ENCODE data around the gene OXER1. TPM values are rescaled to one million over a fixed set of nuclear protein-coding genes. Genes with fewer than 3 reads are reported as not detected.

The OXER1 gene
- total and polyA plus RNA-seq, 7 donors: 0.33 to 3.0 (median 1.3) TPM; not detected in 1

DNA sequence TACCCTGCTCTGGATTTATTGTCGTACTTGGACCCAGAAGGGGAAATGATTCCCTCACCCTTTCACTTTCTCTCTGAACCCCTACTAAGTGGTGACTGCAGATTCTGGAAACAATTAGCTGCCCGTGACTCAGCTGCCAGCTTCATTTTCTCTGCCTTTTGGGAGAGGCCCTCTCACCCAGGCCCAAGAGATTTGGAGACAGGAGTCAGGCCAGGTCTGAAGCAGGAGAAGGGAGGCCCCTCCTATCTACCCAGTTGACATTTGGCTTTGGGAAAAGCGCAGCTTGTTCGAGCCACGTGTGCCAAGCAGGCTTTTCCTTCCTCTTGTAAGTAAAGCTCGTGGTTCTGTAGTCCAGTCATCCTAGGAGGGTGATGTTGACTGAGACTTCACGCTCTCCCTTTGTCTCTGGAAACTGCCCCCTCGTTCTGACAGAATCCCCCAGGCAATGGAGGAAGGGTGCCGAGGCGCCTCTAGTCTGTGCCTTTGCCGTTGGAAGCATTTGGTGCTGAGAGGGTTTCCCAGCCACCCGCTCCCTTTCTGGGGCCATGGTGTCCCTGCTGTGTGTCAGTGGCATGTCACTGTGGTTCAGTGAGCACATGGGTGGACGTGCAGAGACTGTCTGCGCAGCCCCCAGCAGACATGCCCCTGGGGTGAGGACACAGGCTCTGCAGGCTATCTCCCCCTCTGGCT is 8.6 kb downstream of the OXER1 start:
- Histone ChIP-seq H3K27me3 (no peaks in the 10 kb centered on the region), H3K9me3 (no peaks in the 10 kb centered on the region), H3K36me3 (peaks cover 0 to 8% (median 0%) of the 10 kb centered on the region in 4 donors), H3K4me1 (peaks cover 0 to 19% (median 12%) of the 10 kb centered on the region in 4 donors), H3K27ac (no peak overlapping the region), H3K4me3 (no peak overlapping the region)
- TF ChIP-seq POLR2AphosphoS5 (IDR thresholded peaks at IDR 0.05): no peak
- TF ChIP-seq POLR2A (IDR thresholded peaks at IDR 0.05): no peak
- TF ChIP-seq, protein P1, sequence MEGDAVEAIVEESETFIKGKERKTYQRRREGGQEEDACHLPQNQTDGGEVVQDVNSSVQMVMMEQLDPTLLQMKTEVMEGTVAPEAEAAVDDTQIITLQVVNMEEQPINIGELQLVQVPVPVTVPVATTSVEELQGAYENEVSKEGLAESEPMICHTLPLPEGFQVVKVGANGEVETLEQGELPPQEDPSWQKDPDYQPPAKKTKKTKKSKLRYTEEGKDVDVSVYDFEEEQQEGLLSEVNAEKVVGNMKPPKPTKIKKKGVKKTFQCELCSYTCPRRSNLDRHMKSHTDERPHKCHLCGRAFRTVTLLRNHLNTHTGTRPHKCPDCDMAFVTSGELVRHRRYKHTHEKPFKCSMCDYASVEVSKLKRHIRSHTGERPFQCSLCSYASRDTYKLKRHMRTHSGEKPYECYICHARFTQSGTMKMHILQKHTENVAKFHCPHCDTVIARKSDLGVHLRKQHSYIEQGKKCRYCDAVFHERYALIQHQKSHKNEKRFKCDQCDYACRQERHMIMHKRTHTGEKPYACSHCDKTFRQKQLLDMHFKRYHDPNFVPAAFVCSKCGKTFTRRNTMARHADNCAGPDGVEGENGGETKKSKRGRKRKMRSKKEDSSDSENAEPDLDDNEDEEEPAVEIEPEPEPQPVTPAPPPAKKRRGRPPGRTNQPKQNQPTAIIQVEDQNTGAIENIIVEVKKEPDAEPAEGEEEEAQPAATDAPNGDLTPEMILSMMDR (IDR thresholded peaks at IDR 0.05): no peak
- no peak for TF ChIP-seq EP300 (IDR thresholded peaks at IDR 0.05)
- intact Hi-C loops (cut with DNase I): no loop called here
- no peak for DNase-seq
- 75 to 88% methylated on average over 14 of the region's 14 CpGs for WGBS, 2 donors

DNA sequence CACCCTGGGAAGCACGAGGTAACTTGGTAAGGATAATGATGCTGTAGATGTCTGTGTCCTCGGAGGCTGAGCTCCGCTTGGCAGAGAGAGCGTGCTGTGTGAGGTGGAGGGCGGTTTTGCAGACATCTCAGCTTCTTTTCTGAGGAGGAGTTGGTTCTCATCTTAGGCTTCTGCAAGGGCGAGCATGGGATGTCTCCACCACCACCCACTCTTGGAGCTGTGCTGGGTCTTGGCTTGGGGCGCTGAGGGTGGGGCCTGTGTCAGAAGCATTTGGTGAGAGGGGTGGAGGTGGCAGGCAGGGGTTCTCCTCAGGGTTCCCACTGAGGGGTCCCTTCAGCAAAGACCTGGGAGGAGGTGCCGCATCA is 9.2 kb downstream of the OXER1 start:
- intact Hi-C loops (cut with DNase I): no loop called here

DNA sequence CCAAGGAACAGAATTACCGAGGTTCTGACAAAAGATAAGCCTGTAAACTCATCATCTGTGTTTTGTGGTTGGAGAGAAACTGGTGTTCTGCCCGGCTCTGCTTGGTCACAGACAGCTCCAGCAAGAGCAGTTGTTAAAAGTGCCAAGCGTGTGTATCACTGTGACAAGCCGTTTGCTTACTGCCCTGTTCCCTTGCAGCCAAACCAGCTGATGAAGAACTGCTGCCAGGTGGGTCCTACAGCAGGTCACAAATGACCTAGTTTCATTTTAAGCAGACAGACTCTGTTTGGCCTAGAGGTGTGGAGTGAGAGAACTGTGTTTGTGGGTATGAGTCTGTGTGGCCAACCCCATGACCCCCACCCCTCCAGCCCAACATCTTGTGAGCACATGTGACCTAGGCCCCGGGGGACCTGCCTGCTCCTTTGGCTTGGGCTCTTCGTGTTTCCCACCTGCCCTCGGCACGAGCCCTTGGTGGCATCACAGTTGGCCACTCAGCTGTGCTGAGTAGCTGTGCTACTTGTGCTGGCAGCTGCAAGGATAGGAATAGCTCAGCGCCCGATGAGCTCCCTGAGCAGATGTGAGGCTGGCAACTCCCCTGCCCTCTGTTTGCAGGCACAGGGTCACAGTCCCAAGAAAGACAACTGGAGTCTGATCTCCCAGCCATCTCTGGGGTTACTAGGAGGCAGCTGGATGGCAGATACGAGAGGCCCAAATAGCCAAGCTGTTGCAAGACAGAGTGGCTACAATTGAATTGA is 9.7 kb downstream of the OXER1 start:
- 56 to 87% methylated on average over 11 of the region's 11 CpGs for WGBS, 2 donors
- DNase-seq: no peak
- H3K27ac ChIP-seq: peak overlapping the region in 1 of 4 donors; percentile 9

More for the DNA sequence above, 9.2 kb downstream of the OXER1 start:
- Histone ChIP-seq H3K4me1 (peaks cover 0 to 19% (median 12%) of the 10 kb centered on the region in 4 donors), H3K9me3 (no peaks in the 10 kb centered on the region), H3K27me3 (no peaks in the 10 kb centered on the region), H3K27ac (peak overlapping the region in 1 of 4 donors; percentile 9), H3K4me3 (no peak overlapping the region), H3K36me3 (peaks cover 0 to 8% (median 0%) of the 10 kb centered on the region in 4 donors)
- WGBS, 2 donors: 86 to 89% methylated on average over 8 of the region's 8 CpGs
- DNase-seq: no peak
- TF ChIP-seq EP300 (IDR thresholded peaks at IDR 0.05) (no peak), POLR2A (IDR thresholded peaks at IDR 0.05) (no peak), POLR2AphosphoS5 (IDR thresholded peaks at IDR 0.05) (no peak)
- TF ChIP-seq, protein P1 (IDR thresholded peaks at IDR 0.05): no peak

DNA sequence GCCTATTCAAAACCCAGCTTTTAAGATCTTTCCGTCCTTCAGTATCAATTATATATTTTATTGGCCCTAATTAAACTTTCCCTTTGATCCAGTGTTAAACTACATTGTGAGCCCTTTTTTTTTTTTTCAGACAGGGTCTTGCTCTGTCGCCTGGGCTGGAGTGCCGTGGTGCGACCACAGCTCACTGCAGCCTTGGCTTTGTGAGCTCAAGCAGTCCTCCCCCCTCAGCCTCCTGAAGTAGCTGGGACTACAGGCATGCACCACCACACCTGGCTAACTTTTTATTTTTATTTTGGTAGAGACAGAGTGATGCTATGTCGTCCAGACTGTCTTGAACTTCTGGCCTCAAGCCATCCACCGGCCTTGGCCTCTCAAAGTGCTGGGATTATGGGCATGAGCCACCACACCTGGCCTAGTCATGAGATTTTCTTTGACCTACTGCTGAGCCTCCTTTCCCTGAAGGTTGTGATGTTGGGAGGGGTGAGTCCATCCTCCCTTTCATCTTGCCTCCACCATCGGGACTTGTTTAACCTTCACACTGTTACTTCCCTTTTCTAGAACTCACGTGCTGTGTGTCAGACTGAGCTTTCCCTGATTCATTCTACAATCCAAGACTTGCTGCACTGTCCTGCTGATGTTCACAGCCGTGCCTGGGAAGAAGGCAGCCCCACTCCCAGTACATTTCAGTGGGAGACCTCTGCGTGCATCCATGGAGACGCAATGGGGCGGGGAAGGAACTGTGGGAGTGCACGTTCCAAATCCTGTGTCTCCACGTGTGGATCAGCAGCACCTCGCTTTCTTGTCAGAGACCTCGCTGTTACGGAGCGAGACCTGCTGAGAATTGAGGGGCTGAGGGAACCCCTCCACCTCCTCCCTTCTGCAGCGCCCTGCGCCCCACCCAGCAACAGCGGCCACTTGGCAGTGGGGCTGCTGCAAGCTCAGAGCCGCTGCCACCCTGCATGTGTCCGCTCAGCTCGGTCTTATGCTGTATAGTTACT is 10.8 kb downstream of the OXER1 start:
- Histone ChIP-seq H3K4me3 (no peak overlapping the region), H3K4me1 (peaks cover 0 to 19% (median 12%) of the 10 kb centered on the region in 4 donors), H3K9me3 (no peaks in the 10 kb centered on the region), H3K36me3 (peaks cover 0 to 8% (median 0%) of the 10 kb centered on the region in 4 donors), H3K27ac (no peak overlapping the region), H3K27me3 (no peaks in the 10 kb centered on the region)
- TF ChIP-seq, protein P1 (IDR thresholded peaks at IDR 0.05): no peak
- TF ChIP-seq POLR2AphosphoS5 (IDR thresholded peaks at IDR 0.05): no peak
- TF ChIP-seq EP300 (IDR thresholded peaks at IDR 0.05): no peak
- no peak for TF ChIP-seq POLR2A (IDR thresholded peaks at IDR 0.05)
- intact Hi-C loops (cut with DNase I): no loop called here
- no peak for DNase-seq
- 82 to 85% methylated on average over 24 of the region's 24 CpGs for WGBS, 2 donors

More for the DNA sequence above, 9.7 kb downstream of the OXER1 start:
- TF ChIP-seq, protein P1 (IDR thresholded peaks at IDR 0.05): no peak
- Histone ChIP-seq H3K36me3 (peaks cover 0 to 8% (median 0%) of the 10 kb centered on the region in 4 donors), H3K4me3 (no peak overlapping the region), H3K27me3 (no peaks in the 10 kb centered on the region), H3K4me1 (peaks cover 0 to 19% (median 12%) of the 10 kb centered on the region in 4 donors), H3K9me3 (no peaks in the 10 kb centered on the region)
- intact Hi-C loops (cut with DNase I): no loop called here
